Erythroblast (primary cell): ENCODE results near the gene ARMC12.

Source experiments
- GATA1 ChIP-seq: IDR thresholded peaks from 2 replicates; pipeline ENCODE4 v1.6.1; 2011; ENCODE audit warnings: low read depth, mild to moderate bottlenecking, control low read depth, low read length, moderate library complexity
- POLR2A ChIP-seq: IDR thresholded peaks from 2 replicates; pipeline ENCODE4 v1.6.1; 2011; ENCODE audit warnings: mild to moderate bottlenecking, low read length

DNA sequence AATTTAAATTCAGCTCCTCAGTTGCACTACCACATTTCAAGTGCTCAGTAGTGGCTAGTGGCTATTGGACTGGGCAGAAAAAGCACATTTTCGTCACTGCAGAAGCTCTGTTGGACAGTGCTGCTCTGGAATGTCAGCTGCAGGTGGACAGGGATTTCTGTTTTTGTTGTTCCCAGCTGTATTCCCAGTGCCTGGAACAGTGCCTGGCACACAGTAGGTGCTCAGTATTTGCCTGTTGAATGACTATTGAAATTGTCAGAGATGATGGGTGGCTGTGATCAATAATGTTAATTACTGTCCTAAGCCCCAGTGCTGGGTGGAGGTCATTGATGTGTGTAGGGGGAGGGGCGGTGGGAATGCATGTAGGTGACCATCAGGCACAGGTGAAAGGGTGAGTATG, 49.4 kb downstream of the ARMC12 start:
- no peak for TF ChIP-seq POLR2A
- no peak for TF ChIP-seq GATA1
